ENCODE measurements around the gene ASAH2.

GRCh38 chr10:50286996-50287803 lies 35.9 kb upstream of the ASAH2 start:
- TF ChIP-seq POLR2A (IDR thresholded peaks at IDR 0.05) (no peak), EP300 (IDR thresholded peaks at IDR 0.05) (no peak)
- TF ChIP-seq, protein P1, sequence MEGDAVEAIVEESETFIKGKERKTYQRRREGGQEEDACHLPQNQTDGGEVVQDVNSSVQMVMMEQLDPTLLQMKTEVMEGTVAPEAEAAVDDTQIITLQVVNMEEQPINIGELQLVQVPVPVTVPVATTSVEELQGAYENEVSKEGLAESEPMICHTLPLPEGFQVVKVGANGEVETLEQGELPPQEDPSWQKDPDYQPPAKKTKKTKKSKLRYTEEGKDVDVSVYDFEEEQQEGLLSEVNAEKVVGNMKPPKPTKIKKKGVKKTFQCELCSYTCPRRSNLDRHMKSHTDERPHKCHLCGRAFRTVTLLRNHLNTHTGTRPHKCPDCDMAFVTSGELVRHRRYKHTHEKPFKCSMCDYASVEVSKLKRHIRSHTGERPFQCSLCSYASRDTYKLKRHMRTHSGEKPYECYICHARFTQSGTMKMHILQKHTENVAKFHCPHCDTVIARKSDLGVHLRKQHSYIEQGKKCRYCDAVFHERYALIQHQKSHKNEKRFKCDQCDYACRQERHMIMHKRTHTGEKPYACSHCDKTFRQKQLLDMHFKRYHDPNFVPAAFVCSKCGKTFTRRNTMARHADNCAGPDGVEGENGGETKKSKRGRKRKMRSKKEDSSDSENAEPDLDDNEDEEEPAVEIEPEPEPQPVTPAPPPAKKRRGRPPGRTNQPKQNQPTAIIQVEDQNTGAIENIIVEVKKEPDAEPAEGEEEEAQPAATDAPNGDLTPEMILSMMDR (IDR thresholded peaks at IDR 0.05), result no peak
